HepG2 (cell line): ENCODE measurements around the gene BMF. TPM values are rescaled to one million over a fixed set of nuclear protein-coding genes. Genes with fewer than 3 reads are reported as not detected.

Experiments used
- ATAC-seq: fragments of 200-7000 bp; cut with Tn5 transposase; 3 replicates; pipeline ENCODE4 v1.9.1; 2020; ENCODE audit warnings: mild to moderate bottlenecking, moderate library complexity
- BruUV-seq: library from RNA; stranded (reverse); fragments of 400-500 nt; replicated peaks from 2 replicates; lab custom pipeline; 2021; lab: Mats Ljungman, UMichigan
- CTCF ChIA-PET: fragments of 300-600 bp; formaldehyde crosslinking; extraction: SDS; loops from one replicate; lab custom pipeline; 2021; ENCODE audit warnings: low total read pairs, inconsistent platforms, low intra/inter-chr PET ratio; lab: Yijun Ruan, JAX
- POLR2A ChIA-PET: fragments of 350-600 bp; sonication (Branson Sonifier 250); formaldehyde crosslinking; loops from one replicate; lab custom pipeline; 2020; ENCODE audit warnings: antibody characterized with exemption, inconsistent platforms; lab: Yijun Ruan, JAX
- DNase-seq: peaks from one replicate; pipeline ENCODE4 v3.0.0-alpha.2; 2015; ENCODE audit warnings: low spot score
- FAIRE-seq: peaks from 3 replicates; lab custom pipeline; 2011; peaks lifted over from hg19 to GRCh38; lab: Jason Lieb, UNC
- H2AFZ ChIP-seq: one replicate; pipeline ENCODE4 v1.6.1; 2011; ENCODE audit warnings: low read length, inconsistent platforms
- H3K27ac ChIP-seq: fragments of 300-600 bp; 3 replicates; pipeline ENCODE4 v1.8.0; 2011; ENCODE audit warnings: mixed run types, mild to moderate bottlenecking, mixed read lengths, low read length, inconsistent platforms; ENCODE audit not compliant: insufficient read depth; ENCODE audit errors: extremely low read length
- H3K27me3 ChIP-seq, 2 experiments: fragments of 200-600 bp in 1 of 2; 2 replicates in 1 of 2; 3 replicates in 1 of 2; pipeline versions ENCODE4 v1.6.0 to v1.8.0; 2011; ENCODE audit warnings: low read length in 2 of 2, mild to moderate bottlenecking in 2 of 2, moderate library complexity in 2 of 2, inconsistent platforms in 1 of 2; ENCODE audit not compliant: insufficient read depth in 2 of 2, control insufficient read depth in 1 of 2
- H3K36me3 ChIP-seq, 2 experiments: fragments of 200-600 bp in 1 of 2; replicated peaks in 1 of 2; 2 replicates in 1 of 2; 3 replicates in 1 of 2; pipeline versions ENCODE4 v1.5.1 to v1.8.0; 2011; ENCODE audit warnings: low read length in 2 of 2, inconsistent platforms in 1 of 2; ENCODE audit not compliant: insufficient read depth in 2 of 2, control insufficient read depth in 1 of 2
- H3K4me1 ChIP-seq: 2 replicates; pipeline ENCODE4 v1.5.1; 2012; ENCODE audit warnings: low read length, inconsistent platforms; ENCODE audit not compliant: insufficient read depth
- H3K4me2 ChIP-seq: 2 replicates; pipeline ENCODE4 v1.6.0; 2011; ENCODE audit warnings: low read depth, low read length, inconsistent platforms
- H3K4me3 ChIP-seq, 3 experiments: fragments of 200-600 bp in 1 of 3; sonication (generic), shearing (Covaris generic) in 1 of 3; replicated peaks in 1 of 3; 2 replicates each; pipeline ENCODE4 v1.5.1; 2011 to 2016; ENCODE audit warnings: low read length in 3 of 3, inconsistent platforms in 2 of 3, low read depth in 2 of 3, mild to moderate bottlenecking in 2 of 3, control low read depth in 1 of 3, mixed read lengths in 1 of 3; ENCODE audit not compliant: insufficient read depth in 1 of 3
- H3K79me2 ChIP-seq: one replicate; pipeline ENCODE4 v1.6.1; 2011; ENCODE audit warnings: low read length, inconsistent platforms; ENCODE audit not compliant: insufficient read depth
- H3K9ac ChIP-seq: 2 replicates; pipeline ENCODE4 v1.6.0; 2011; ENCODE audit warnings: mild to moderate bottlenecking, low read depth, low read length, inconsistent platforms; ENCODE audit not compliant: insufficient read depth
- H3K9me3 ChIP-seq: 2 replicates; pipeline ENCODE4 v1.5.1; 2012; ENCODE audit warnings: mild to moderate bottlenecking, low read length
- H4K20me1 ChIP-seq: 2 replicates; pipeline ENCODE4 v1.6.0; 2011; ENCODE audit warnings: inconsistent platforms, mild to moderate bottlenecking, low read length, moderate library complexity; ENCODE audit not compliant: insufficient read depth
- NFE2L1 ChIP-seq: sonication (generic); formaldehyde crosslinking; IDR thresholded peaks from 2 replicates; pipeline ENCODE4 v1.4.0; 2020; ENCODE audit warnings: missing genetic modification reagents, mild to moderate bottlenecking, borderline replicate concordance
- PCBP1 ChIP-seq: fragments of 200-400 bp; formaldehyde crosslinking; IDR thresholded peaks from 2 replicates; pipeline ENCODE4 v1.6.1; 2017; ENCODE audit warnings: mild to moderate bottlenecking, low read depth, low read length, borderline replicate concordance
- WGBS: methylation state at CpG from one replicate; pipeline ENCODE4 v1.1.6; 2017; ENCODE audit warnings: low lambda C conversion rate; 5-methylcytosine and 5-hydroxymethylcytosine counted together
- in situ Hi-C: cut with HindIII; loops from 2 replicates; pipeline ENCODE4 v1.10.0; 2017; ENCODE audit warnings: low pct_unique_long_range_greater_than_20kb; ENCODE audit not compliant: extremely low pct_ligation_motif_present
- intact Hi-C: fragments of 100-400 bp; cut with micrococcal nuclease; formaldehyde crosslinking; loops from one replicate; pipeline ENCODE4 v1.10.0; 2022; ENCODE audit not compliant: unreplicated experiment
- polyA plus RNA-seq, 8 experiments: library from polyadenylated mRNA; depleted of rRNA in 3 of 8; stranded (reverse) in 7 of 8; unstranded in 1 of 8; fragments of >200 nt; fragmentation: Illumina TruSeq in 4 of 8; extraction: Trizol in 4 of 8; gene quantifications; 2 replicates each; pipeline versions ENCODE4 v1.2.1 to v1.2.3, GENCODE V29; 2011 to 2016; ENCODE audit warnings: low read depth in 4 of 8, missing spikeins in 1 of 8, mixed read lengths in 1 of 8; ENCODE audit not compliant: insufficient read depth in 1 of 8
- total RNA-seq, 5 experiments: library from RNA; depleted of rRNA; stranded (reverse); fragments of >200 nt; fragmentation: Illumina TruSeq; extraction: Trizol; gene quantifications; 2 replicates each; pipeline ENCODE4 v1.2.3, GENCODE V29; 2016; ENCODE audit warnings: low read depth in 1 of 5
- TF ChIP-seq, protein P1 (sequence below): sonication (generic); formaldehyde crosslinking; IDR thresholded peaks from 2 replicates; pipeline ENCODE4 v1.5.0; 2020; ENCODE audit warnings: missing genetic modification reagents
- TF ChIP-seq, protein P2 (sequence below): sonication (generic); formaldehyde crosslinking; IDR thresholded peaks from 2 replicates; pipeline ENCODE4 v1.5.1; 2020; ENCODE audit warnings: mild to moderate bottlenecking, missing genetic modification reagents, borderline replicate concordance

Gene BMF
- total and polyA plus RNA-seq, 2 of the 13 experiments (the other 11 are each of a cell fraction or from before 2014, with no cell fraction given): 8.7 to 15.9 TPM

DNA sequence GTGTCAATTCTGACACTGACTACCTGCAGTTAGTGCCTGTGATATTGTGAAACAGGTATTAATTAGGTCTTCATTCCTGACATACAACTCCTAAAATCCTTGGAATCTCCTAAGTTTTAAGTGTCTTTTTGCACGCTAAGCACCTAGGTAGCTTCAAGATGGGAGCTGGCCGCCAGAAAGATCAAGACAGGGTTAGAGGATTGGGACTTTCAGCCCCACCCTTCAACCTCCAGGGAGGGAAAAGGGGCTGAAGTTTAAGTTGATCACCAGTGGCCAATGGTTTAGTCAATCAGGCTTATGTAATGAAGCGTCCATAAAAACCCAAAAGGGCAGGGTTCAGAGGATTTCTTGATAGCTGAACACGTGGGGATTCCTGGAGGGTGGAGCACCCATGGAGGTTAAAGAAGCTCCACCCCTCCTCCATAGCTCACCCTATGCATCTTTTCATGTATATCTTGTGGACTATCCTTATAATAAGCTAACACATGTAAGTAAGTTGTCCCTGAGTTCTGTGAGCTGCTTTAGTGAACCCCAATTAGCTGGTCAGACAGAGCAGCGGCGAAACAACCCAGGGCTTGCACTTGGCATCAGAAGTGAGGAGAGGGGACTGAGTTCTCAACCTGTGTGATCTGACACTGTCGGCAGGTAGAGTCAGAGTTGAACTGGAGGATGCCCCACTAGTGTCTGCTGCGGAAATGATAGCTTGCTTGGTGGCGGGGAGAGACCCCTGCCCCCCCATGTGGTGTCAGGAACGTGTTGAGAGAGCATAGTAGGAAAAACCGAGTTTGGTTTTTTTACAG lies 56.9 kb downstream of the BMF start:
- no peak for DNase-seq
- POLR2A ChIA-PET: interaction anchor here (0.8 to 1.3 kb wide), 4 partner anchors 8 to 56 kb away, joined by 3 to 5 read pairs (median 3); no protein-coding TSS in a partner anchor
- H3K4me2 ChIP-seq: no peak overlapping the region
- no peak for TF ChIP-seq NFE2L1 (CRISPR knock-in tag)
- TF ChIP-seq, protein P1, sequence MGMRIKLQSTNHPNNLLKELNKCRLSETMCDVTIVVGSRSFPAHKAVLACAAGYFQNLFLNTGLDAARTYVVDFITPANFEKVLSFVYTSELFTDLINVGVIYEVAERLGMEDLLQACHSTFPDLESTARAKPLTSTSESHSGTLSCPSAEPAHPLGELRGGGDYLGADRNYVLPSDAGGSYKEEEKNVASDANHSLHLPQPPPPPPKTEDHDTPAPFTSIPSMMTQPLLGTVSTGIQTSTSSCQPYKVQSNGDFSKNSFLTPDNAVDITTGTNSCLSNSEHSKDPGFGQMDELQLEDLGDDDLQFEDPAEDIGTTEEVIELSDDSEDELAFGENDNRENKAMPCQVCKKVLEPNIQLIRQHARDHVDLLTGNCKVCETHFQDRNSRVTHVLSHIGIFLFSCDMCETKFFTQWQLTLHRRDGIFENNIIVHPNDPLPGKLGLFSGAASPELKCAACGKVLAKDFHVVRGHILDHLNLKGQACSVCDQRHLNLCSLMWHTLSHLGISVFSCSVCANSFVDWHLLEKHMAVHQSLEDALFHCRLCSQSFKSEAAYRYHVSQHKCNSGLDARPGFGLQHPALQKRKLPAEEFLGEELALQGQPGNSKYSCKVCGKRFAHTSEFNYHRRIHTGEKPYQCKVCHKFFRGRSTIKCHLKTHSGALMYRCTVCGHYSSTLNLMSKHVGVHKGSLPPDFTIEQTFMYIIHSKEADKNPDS: 0 out of 2 replicates have a peak, but pooled peaks have one; percentile 29
- H3K4me1 ChIP-seq: peaks cover 29% of the 10 kb centered on the region
- no peaks in the 10 kb centered on the region for H4K20me1 ChIP-seq
- H3K79me2 ChIP-seq: no peaks in the 10 kb centered on the region
- H3K9me3 ChIP-seq: no peaks in the 10 kb centered on the region
- no TSS peak for BruUV-seq
- 72% methylated on average over 11 of the region's 11 CpGs for WGBS
- ATAC-seq: no peak
- in situ Hi-C loops: no loop called here
- CTCF ChIA-PET: no interaction called here
- no peak overlapping the region for H3K4me3 ChIP-seq
- no peak for FAIRE-seq
- no peak overlapping the region for H3K9ac ChIP-seq
- peaks cover 0 to 2% of the 10 kb centered on the region in 2 experiments; a peak in 1 of 5 replicates for H3K36me3 ChIP-seq
- H3K27me3 ChIP-seq: no peaks in the 10 kb centered on the region
- no peak overlapping the region for H3K27ac ChIP-seq
- intact Hi-C loops: no loop called here
- H2AFZ ChIP-seq: no peak overlapping the region

DNA sequence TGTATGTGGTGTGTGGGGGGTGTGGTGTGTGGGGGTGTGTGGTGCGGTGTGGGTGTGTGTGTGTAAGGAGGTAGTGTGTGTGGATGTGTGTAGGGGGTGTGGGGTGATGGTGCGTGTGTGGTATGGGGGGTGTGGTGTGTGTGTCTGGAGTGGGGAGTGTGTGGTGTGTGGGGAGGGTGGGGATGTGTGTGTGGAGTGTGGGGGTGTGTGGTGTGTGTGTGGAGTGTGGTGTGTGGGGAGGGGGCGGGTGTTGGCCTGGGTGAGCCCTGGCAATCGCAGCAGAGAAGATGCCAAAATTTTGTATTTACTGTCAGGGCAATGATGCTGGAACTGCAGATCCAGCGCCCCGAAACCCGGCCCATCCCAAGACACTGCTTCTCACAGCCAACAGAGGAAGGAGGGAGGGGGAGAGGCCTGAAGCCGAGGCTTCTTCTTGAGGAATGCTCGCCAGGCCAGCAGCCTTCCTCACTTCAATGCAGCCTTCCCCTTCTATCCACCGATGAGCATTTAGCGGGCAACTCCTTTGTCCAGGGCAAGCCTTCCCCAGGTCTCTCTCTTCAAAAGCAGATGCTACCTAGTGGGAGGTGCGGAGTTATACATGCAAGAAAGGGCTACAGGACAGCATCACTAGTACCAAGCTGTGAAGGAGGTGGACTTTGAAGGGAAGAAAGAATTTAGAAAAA lies 57.8 kb downstream of the BMF start:
- no peak for DNase-seq
- Histone ChIP-seq H3K27me3 (no peaks in the 10 kb centered on the region), H3K27ac (no peak overlapping the region), H3K4me3 (no peak overlapping the region), H3K9me3 (no peaks in the 10 kb centered on the region), H3K36me3 (peaks cover 0 to 2% of the 10 kb centered on the region in 2 experiments; a peak in 1 of 5 replicates), H2AFZ (no peak overlapping the region), H3K4me2 (no peak overlapping the region), H3K79me2 (no peaks in the 10 kb centered on the region), H3K4me1 (peaks cover 31% of the 10 kb centered on the region), H4K20me1 (no peaks in the 10 kb centered on the region), H3K9ac (no peak overlapping the region)
- ChIA-PET POLR2A (interaction anchor here (0.8 to 1.2 kb wide), 2 partner anchors 9 to 31 kb away, joined by 3 read pairs; no protein-coding TSS in a partner anchor), CTCF (no interaction called here)
- in situ Hi-C loops (no loop called here), intact Hi-C loops (no loop called here)
- WGBS: 76% methylated on average over 8 of the region's 12 CpGs
- no TSS peak for BruUV-seq
- ATAC-seq: peak; percentile 21; the same call in 1 of the 3 replicates
- no peak for FAIRE-seq
- TF ChIP-seq, protein P2, sequence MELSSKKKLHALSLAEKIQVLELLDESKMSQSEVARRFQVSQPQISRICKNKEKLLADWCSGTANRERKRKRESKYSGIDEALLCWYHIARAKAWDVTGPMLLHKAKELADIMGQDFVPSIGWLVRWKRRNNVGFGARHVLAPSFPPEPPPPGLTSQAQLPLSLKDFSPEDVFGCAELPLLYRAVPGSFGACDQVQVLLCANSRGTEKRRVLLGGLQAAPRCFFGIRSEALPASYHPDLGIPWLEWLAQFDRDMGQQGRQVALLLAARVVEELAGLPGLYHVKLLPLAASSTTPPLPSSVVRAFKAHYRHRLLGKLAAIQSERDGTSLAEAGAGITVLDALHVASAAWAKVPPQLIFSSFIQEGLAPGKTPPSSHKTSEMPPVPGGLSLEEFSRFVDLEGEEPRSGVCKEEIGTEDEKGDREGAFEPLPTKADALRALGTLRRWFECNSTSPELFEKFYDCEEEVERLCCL (CRISPR knock-in tag): no peak
- 0 out of 2 replicates have a peak, but pooled peaks have one; percentile 42 for TF ChIP-seq PCBP1
